ENCODE measurements around the gene PAX5.

DNA sequence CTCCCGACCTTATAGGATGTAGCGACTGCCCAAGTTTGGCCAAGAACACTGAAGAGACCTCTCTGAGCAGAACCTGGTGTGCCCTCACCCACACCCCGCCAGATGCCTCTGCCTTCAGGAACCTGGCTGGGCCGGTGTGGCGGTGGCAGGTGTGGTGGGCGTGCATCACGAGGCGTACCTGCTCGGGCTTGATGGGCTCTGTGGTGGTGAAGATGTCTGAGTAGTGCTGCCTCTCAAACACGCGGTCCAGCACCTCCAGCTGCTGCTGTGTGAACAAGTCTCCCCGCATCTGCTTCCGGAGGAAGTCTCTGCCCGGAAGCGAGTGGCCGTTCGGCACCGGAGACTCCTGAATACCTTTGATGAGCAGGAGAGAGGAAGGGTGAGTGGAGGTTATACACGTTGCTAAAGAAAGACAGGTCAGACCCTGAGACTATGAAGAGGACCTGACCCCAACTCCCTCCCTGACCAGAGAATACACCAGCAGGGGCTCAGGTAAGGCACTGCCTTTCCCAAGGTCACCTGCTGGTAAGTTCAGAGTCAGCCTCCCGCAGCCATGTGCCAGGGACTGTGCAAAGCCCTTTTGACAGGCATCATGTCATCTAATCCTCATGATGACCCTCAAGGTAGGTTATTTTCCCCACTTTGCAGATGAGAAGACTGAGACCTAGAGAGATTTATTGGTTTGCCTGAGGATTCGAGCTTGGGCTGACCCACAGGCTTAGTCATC is 67.5 kb downstream of the PAX5 start:
- TF ChIP-seq, protein P1, sequence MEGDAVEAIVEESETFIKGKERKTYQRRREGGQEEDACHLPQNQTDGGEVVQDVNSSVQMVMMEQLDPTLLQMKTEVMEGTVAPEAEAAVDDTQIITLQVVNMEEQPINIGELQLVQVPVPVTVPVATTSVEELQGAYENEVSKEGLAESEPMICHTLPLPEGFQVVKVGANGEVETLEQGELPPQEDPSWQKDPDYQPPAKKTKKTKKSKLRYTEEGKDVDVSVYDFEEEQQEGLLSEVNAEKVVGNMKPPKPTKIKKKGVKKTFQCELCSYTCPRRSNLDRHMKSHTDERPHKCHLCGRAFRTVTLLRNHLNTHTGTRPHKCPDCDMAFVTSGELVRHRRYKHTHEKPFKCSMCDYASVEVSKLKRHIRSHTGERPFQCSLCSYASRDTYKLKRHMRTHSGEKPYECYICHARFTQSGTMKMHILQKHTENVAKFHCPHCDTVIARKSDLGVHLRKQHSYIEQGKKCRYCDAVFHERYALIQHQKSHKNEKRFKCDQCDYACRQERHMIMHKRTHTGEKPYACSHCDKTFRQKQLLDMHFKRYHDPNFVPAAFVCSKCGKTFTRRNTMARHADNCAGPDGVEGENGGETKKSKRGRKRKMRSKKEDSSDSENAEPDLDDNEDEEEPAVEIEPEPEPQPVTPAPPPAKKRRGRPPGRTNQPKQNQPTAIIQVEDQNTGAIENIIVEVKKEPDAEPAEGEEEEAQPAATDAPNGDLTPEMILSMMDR (IDR thresholded peaks at IDR 0.05) = no peak
- TF ChIP-seq, protein P2, sequence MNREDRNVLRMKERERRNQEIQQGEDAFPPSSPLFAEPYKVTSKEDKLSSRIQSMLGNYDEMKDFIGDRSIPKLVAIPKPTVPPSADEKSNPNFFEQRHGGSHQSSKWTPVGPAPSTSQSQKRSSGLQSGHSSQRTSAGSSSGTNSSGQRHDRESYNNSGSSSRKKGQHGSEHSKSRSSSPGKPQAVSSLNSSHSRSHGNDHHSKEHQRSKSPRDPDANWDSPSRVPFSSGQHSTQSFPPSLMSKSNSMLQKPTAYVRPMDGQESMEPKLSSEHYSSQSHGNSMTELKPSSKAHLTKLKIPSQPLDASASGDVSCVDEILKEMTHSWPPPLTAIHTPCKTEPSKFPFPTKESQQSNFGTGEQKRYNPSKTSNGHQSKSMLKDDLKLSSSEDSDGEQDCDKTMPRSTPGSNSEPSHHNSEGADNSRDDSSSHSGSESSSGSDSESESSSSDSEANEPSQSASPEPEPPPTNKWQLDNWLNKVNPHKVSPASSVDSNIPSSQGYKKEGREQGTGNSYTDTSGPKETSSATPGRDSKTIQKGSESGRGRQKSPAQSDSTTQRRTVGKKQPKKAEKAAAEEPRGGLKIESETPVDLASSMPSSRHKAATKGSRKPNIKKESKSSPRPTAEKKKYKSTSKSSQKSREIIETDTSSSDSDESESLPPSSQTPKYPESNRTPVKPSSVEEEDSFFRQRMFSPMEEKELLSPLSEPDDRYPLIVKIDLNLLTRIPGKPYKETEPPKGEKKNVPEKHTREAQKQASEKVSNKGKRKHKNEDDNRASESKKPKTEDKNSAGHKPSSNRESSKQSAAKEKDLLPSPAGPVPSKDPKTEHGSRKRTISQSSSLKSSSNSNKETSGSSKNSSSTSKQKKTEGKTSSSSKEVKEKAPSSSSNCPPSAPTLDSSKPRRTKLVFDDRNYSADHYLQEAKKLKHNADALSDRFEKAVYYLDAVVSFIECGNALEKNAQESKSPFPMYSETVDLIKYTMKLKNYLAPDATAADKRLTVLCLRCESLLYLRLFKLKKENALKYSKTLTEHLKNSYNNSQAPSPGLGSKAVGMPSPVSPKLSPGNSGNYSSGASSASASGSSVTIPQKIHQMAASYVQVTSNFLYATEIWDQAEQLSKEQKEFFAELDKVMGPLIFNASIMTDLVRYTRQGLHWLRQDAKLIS (CRISPR knock-in tag; IDR thresholded peaks at IDR 0.05; ENCODE audit: borderline replicate concordance) = no peak
- TF ChIP-seq, protein P3, sequence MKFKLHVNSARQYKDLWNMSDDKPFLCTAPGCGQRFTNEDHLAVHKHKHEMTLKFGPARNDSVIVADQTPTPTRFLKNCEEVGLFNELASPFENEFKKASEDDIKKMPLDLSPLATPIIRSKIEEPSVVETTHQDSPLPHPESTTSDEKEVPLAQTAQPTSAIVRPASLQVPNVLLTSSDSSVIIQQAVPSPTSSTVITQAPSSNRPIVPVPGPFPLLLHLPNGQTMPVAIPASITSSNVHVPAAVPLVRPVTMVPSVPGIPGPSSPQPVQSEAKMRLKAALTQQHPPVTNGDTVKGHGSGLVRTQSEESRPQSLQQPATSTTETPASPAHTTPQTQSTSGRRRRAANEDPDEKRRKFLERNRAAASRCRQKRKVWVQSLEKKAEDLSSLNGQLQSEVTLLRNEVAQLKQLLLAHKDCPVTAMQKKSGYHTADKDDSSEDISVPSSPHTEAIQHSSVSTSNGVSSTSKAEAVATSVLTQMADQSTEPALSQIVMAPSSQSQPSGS (CRISPR knock-in tag; IDR thresholded peaks at IDR 0.05; ENCODE audit: borderline replicate concordance, low read depth) = no peak
- TF ChIP-seq, protein P4, sequence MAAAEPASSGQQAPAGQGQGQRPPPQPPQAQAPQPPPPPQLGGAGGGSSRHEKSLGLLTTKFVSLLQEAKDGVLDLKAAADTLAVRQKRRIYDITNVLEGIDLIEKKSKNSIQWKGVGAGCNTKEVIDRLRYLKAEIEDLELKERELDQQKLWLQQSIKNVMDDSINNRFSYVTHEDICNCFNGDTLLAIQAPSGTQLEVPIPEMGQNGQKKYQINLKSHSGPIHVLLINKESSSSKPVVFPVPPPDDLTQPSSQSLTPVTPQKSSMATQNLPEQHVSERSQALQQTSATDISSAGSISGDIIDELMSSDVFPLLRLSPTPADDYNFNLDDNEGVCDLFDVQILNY (CRISPR knock-in tag; IDR thresholded peaks at IDR 0.05) = no peak
- TF ChIP-seq, protein P5, sequence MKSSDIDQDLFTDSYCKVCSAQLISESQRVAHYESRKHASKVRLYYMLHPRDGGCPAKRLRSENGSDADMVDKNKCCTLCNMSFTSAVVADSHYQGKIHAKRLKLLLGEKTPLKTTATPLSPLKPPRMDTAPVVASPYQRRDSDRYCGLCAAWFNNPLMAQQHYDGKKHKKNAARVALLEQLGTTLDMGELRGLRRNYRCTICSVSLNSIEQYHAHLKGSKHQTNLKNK (CRISPR knock-in tag; IDR thresholded peaks at IDR 0.05) = no peak
- TF ChIP-seq, protein P6, sequence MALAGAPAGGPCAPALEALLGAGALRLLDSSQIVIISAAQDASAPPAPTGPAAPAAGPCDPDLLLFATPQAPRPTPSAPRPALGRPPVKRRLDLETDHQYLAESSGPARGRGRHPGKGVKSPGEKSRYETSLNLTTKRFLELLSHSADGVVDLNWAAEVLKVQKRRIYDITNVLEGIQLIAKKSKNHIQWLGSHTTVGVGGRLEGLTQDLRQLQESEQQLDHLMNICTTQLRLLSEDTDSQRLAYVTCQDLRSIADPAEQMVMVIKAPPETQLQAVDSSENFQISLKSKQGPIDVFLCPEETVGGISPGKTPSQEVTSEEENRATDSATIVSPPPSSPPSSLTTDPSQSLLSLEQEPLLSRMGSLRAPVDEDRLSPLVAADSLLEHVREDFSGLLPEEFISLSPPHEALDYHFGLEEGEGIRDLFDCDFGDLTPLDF (CRISPR knock-in tag; IDR thresholded peaks at IDR 0.05) = no peak
- no peak for TF ChIP-seq SP1 (CRISPR knock-in tag; conservative IDR thresholded peaks at IDR 0.05)

Data from WTC11 (cell line).